Breast epithelium (tissue), 4 donors: ENCODE data around the gene KATNIP. TPM values are rescaled to one million over a fixed set of nuclear protein-coding genes. Genes with fewer than 3 reads are reported as not detected.

Source experiments
- DNase-seq, 2 donors: peaks; one replicate each; pipeline ENCODE4 v3.0.0-alpha.2; 2019; ENCODE audit warnings: low spot score in 2 of 2
- H3K27ac ChIP-seq, 2 donors: fragments of 200-600 bp; sonication (generic) in 1 of 2; one replicate each; pipeline ENCODE4 v1.5.1; 2016 to 2019; ENCODE audit warnings: mild to moderate bottlenecking in 1 of 2
- H3K27me3 ChIP-seq, 2 donors: fragments of 200-600 bp; sonication (generic) in 1 of 2; one replicate each; pipeline versions ENCODE4 v1.5.1 to v1.6.0; 2017 to 2019; ENCODE audit warnings: control low read depth in 1 of 2, mild to moderate bottlenecking in 1 of 2
- H3K36me3 ChIP-seq: fragments of 200-600 bp; one replicate; pipeline ENCODE4 v1.5.1; 2019
- H3K4me1 ChIP-seq, 2 donors: fragments of 200-600 bp; sonication (generic); one replicate each; pipeline ENCODE4 v1.5.1; 2016 to 2019; ENCODE audit warnings: control low read depth in 1 of 2
- H3K4me3 ChIP-seq, 3 donors: fragments of 200-600 bp; sonication (generic); 1 replicate in 2 of 3; 2 replicates in 1 of 3; pipeline ENCODE4 v1.5.1; 2016 to 2019; ENCODE audit warnings: mild to moderate bottlenecking in 3 of 3, moderate library complexity in 2 of 3
- H3K9me3 ChIP-seq, 2 donors: fragments of 200-600 bp; sonication (generic) in 1 of 2; one replicate each; pipeline ENCODE4 v1.5.1; 2016 to 2019; ENCODE audit warnings: control low read depth in 1 of 2
- POLR2A ChIP-seq: fragments of 450-650 bp; IDR thresholded peaks from one replicate; pipeline ENCODE4 v1.6.1; 2016; ENCODE audit warnings: antibody characterized with exemption, mild to moderate bottlenecking, moderate library complexity
- POLR2AphosphoS5 ChIP-seq, 3 donors: sonication (generic); formaldehyde crosslinking; IDR thresholded peaks; one replicate each; pipeline ENCODE4 v1.6.1; 2017; ENCODE audit warnings: antibody characterized with exemption in 3 of 3
- intact Hi-C: fragments of 100-400 bp; cut with DNase I; formaldehyde crosslinking; loops from one replicate; pipeline ENCODE4 v1.15.1; 2023; ENCODE audit warnings: low total_unique reads
- total RNA-seq, 3 donors: library from RNA; depleted of rRNA; stranded (reverse); fragments of >200 nt; gene quantifications; one replicate each; pipeline ENCODE4 v1.1.0, GENCODE V29; 2016
- TF ChIP-seq, protein P1 (sequence below), 3 donors: fragments of 450-650 bp; IDR thresholded peaks; one replicate each; pipeline ENCODE4 v1.5.1; 2016 to 2017; ENCODE audit warnings: antibody characterized with exemption in 3 of 3, mild to moderate bottlenecking in 3 of 3, moderate library complexity in 3 of 3

The KATNIP gene
- total RNA-seq, 3 donors from 2014 or later = 14.4 to 46.9 (median 31.6) TPM

DNA sequence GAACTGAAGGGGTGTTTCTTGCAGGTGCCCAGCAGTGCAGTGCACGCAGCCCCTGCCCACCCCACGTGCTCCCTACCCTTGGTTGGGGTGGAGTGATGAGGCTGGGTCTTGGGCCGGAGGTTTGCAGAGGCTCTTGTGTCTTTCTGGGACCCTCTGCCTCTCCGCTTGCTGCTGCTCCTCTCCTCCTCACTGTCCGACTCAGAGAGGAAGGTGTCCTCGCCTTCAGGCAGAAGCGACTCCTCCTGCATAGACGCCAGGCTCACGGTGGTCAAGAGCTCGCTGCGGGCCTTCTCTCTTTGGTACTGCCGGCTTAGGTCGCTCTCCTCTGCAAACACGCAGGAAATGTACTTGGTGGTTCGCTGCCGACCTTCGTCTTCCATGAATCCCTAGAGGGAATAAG lies 43.2 kb upstream of the KATNIP start:
- no peak for DNase-seq
- intact Hi-C loops = no loop called here
- peaks cover 17% of the 10 kb centered on the region for H3K36me3 ChIP-seq
- no peak overlapping the region for H3K4me3 ChIP-seq
- H3K27me3 ChIP-seq = no peaks in the 10 kb centered on the region
- TF ChIP-seq, protein P1, sequence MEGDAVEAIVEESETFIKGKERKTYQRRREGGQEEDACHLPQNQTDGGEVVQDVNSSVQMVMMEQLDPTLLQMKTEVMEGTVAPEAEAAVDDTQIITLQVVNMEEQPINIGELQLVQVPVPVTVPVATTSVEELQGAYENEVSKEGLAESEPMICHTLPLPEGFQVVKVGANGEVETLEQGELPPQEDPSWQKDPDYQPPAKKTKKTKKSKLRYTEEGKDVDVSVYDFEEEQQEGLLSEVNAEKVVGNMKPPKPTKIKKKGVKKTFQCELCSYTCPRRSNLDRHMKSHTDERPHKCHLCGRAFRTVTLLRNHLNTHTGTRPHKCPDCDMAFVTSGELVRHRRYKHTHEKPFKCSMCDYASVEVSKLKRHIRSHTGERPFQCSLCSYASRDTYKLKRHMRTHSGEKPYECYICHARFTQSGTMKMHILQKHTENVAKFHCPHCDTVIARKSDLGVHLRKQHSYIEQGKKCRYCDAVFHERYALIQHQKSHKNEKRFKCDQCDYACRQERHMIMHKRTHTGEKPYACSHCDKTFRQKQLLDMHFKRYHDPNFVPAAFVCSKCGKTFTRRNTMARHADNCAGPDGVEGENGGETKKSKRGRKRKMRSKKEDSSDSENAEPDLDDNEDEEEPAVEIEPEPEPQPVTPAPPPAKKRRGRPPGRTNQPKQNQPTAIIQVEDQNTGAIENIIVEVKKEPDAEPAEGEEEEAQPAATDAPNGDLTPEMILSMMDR (IDR thresholded peaks at IDR 0.05) = no peak
- TF ChIP-seq POLR2A (no peak), POLR2AphosphoS5 (IDR thresholded peaks at IDR 0.05) (no peak)
- H3K4me1 ChIP-seq = no peaks in the 10 kb centered on the region
- H3K9me3 ChIP-seq = no peaks in the 10 kb centered on the region
- no peak overlapping the region for H3K27ac ChIP-seq

DNA sequence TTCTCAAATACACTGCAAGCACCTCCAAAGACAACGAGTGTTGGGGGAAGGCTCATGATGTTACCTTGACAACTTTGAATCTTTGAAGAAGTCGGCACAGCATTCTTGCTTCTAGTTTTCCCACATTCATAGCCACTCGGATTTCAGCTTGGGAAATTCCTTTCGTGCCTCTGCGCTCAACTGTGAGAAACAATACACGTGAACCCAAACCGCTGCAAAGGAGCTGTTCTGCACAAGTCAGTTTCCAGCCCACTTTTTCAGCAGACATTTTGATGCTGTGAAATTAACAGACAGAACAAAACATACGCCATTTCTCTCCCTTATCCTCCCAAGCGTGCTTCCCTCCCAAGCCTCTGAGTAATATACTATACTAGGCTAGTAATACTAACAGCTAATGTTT lies 41.5 kb upstream of the KATNIP start:
- Histone ChIP-seq H3K9me3 (no peaks in the 10 kb centered on the region), H3K27me3 (no peaks in the 10 kb centered on the region), H3K36me3 (peaks cover 17% of the 10 kb centered on the region), H3K27ac (no peak overlapping the region), H3K4me1 (no peaks in the 10 kb centered on the region), H3K4me3 (no peak overlapping the region)
- TF ChIP-seq, protein P1 (IDR thresholded peaks at IDR 0.05) = no peak
- TF ChIP-seq POLR2A (no peak), POLR2AphosphoS5 (IDR thresholded peaks at IDR 0.05) (no peak)
- DNase-seq = no peak
- intact Hi-C loops = no loop called here

DNA sequence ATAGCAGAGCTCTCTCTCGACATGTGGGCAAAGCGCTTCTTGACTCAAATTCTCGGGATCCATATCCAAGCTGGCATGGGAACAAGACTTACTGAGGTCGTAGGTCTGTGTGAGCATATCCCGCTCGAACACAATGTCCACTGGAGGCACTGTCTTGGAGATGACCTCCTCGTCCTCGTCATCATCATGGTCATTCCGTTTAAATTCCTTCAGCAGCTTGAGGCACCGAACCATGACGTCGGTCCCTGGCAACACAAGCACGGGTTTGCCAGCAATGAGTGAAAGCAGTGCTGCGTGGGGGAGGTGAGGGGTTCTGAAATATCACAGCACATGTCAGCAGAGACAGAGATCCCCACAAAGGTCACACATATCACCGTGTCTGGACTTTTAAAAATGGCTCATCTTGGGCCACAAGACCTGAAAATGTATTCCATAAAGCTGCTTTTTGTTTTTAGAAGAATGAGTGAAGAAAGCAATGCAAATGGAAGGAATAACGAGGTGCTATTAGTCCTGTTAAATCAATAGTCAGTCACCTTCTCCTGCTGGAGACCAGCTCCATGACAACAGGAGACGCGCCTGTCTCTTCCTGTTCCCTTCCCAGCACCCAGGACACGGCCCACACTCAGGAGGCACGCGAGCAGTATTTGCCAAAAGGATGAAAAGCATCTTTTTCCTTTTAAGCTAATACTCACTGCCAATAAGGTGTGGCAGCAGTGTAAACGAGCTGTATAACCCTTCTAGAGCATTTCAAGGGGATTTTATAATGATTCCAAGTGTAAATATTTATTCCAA lies 38.1 kb upstream of the KATNIP start:
- intact Hi-C loops = no loop called here
- no peak overlapping the region for H3K27ac ChIP-seq

DNA sequence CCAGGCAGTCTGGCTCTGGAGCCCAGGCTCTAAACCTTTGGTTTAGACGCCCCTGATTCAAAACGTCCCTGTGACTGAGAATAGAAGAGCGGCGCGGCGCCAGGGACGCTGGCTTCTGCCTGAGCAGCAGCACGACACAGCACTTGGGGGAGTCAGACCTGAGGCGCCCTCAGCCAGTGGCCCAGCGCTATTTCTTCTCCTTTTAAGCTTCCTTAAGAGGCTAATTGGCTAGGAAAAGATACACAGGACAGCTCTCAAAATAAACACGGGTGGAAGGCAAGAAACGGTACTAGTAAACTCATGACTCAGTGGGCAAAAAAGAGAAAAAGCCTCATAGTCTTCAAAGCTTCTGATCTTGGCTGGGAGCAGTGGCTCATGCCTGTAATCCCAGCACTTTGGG lies 35.1 kb upstream of the KATNIP start:
- Histone ChIP-seq H3K4me1 (no peaks in the 10 kb centered on the region), H3K36me3 (no peaks in the 10 kb centered on the region), H3K4me3 (no peak overlapping the region), H3K27ac (no peak overlapping the region), H3K9me3 (no peaks in the 10 kb centered on the region), H3K27me3 (no peaks in the 10 kb centered on the region)
- no peak for DNase-seq
- TF ChIP-seq, protein P1 (IDR thresholded peaks at IDR 0.05) = no peak
- TF ChIP-seq POLR2A (no peak), POLR2AphosphoS5 (IDR thresholded peaks at IDR 0.05) (no peak)
- intact Hi-C loops = no loop called here

More for the DNA sequence above, 38.1 kb upstream of the KATNIP start:
- DNase-seq = no peak
- H3K36me3 ChIP-seq = peaks cover 17% of the 10 kb centered on the region
- no peaks in the 10 kb centered on the region for H3K9me3 ChIP-seq
- TF ChIP-seq, protein P1 (IDR thresholded peaks at IDR 0.05) = no peak
- TF ChIP-seq POLR2AphosphoS5 (IDR thresholded peaks at IDR 0.05) (no peak), POLR2A (no peak)
- H3K27me3 ChIP-seq = no peaks in the 10 kb centered on the region
- no peaks in the 10 kb centered on the region for H3K4me1 ChIP-seq
- no peak overlapping the region for H3K4me3 ChIP-seq

DNA sequence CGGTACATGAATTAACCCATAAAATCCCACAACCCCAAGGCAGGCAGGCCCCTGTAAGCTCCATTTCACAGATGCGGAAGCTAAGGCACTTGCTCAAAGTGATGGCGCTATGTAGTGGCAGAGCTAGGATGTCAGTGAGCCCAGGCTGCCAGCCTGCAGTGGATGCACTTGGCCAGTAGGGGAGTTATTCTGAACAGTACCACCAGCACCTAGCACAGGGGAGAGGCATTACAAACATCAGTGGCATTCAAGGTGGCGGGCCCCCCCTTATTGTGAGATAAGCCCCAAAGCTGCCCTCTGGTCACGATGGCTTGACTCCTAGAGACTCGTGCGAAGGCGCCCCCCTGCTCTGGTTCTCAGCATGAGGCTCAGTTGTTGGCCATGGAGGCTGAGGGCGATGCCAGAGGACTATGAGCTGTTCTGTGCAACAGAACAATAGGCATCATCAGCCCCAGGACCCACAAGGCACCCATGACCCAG lies 34.0 kb upstream of the KATNIP start:
- Histone ChIP-seq H3K4me1 (no peaks in the 10 kb centered on the region), H3K27ac (no peak overlapping the region), H3K27me3 (no peaks in the 10 kb centered on the region), H3K9me3 (no peaks in the 10 kb centered on the region), H3K36me3 (no peaks in the 10 kb centered on the region), H3K4me3 (no peak overlapping the region)
- TF ChIP-seq, protein P1 (IDR thresholded peaks at IDR 0.05) = peak in 1 of 3 donors; percentile 28
- TF ChIP-seq POLR2AphosphoS5 (IDR thresholded peaks at IDR 0.05) = no peak
- DNase-seq = no peak
- intact Hi-C loops = no loop called here
